GM23338 (cell line): ENCODE data around the gene DOLPP1. TPM values are rescaled to one million over a fixed set of nuclear protein-coding genes. Genes with fewer than 3 reads are reported as not detected.

ENCODE experiments used
- ATAC-seq: fragments of 200-7000 bp; cut with Tn5 transposase; 3 replicates; pipeline ENCODE4 v1.9.1; 2020
- DNase-seq: peaks from one replicate; pipeline ENCODE4 v3.0.0-alpha.2; 2015; ENCODE audit warnings: low spot score
- H2AFZ ChIP-seq: fragments of 200-600 bp; sonication (generic); 2 replicates; pipeline ENCODE4 v1.8.0; 2016; ENCODE audit warnings: antibody characterized with exemption, mild to moderate bottlenecking, moderate library complexity
- H3F3A ChIP-seq: fragments of 200-600 bp; sonication (generic); replicated peaks from 2 replicates; pipeline ENCODE4 v1.8.0; 2017; ENCODE audit warnings: antibody characterized with exemption, mixed run types, low read depth
- H3K27ac ChIP-seq: fragments of 200-600 bp; sonication (generic); 2 replicates; pipeline ENCODE4 v1.6.1; 2016; ENCODE audit warnings: low read depth
- H3K27me3 ChIP-seq: fragments of 200-600 bp; sonication (generic); 2 replicates; pipeline ENCODE4 v1.8.0; 2016; ENCODE audit warnings: mild to moderate bottlenecking, mixed run types, moderate library complexity; ENCODE audit not compliant: insufficient read depth
- H3K36me3 ChIP-seq: fragments of 200-600 bp; sonication (generic); 2 replicates; pipeline ENCODE4 v1.8.0; 2016; ENCODE audit warnings: mild to moderate bottlenecking; ENCODE audit not compliant: insufficient read depth
- H3K4me1 ChIP-seq: fragments of 200-600 bp; sonication (generic); 2 replicates; pipeline ENCODE4 v1.8.0; 2016; ENCODE audit warnings: mild to moderate bottlenecking, moderate library complexity; ENCODE audit not compliant: insufficient read depth
- H3K4me2 ChIP-seq: fragments of 200-600 bp; sonication (generic); 2 replicates; pipeline ENCODE4 v1.7.1; 2017; ENCODE audit warnings: mixed run types
- H3K4me3 ChIP-seq: fragments of 200-600 bp; sonication (generic); 2 replicates; pipeline ENCODE4 v1.6.1; 2016; ENCODE audit warnings: mixed run types
- H3K79me2 ChIP-seq: fragments of 200-600 bp; sonication (generic); replicated peaks from 2 replicates; pipeline ENCODE4 v1.8.0; 2017; ENCODE audit warnings: mild to moderate bottlenecking; ENCODE audit not compliant: insufficient read depth
- H3K9me2 ChIP-seq: fragments of 200-600 bp; sonication (generic); 2 replicates; pipeline ENCODE4 v1.8.0; 2017; ENCODE audit not compliant: insufficient read depth
- H4K20me1 ChIP-seq: fragments of 200-600 bp; sonication (generic); replicated peaks from 2 replicates; pipeline ENCODE4 v1.8.0; 2017; ENCODE audit warnings: mild to moderate bottlenecking; ENCODE audit not compliant: insufficient read depth
- H3K27ac Mint-ChIP-seq: 2 replicates; pipeline ENCODE4 v1.8.0; 2020; ENCODE audit warnings: inconsistent platforms, mild to moderate bottlenecking, moderate library complexity, mixed read lengths
- H3K27me3 Mint-ChIP-seq: 3 replicates; pipeline ENCODE4 v1.8.0; 2022; ENCODE audit warnings: low read depth, mild to moderate bottlenecking, moderate library complexity, mixed read lengths, inconsistent platforms; ENCODE audit not compliant: insufficient read depth, poor library complexity
- H3K36me3 Mint-ChIP-seq: 3 replicates; pipeline ENCODE4 v1.8.0; 2021; ENCODE audit warnings: low read depth, mild to moderate bottlenecking, inconsistent platforms, moderate library complexity, mixed read lengths
- H3K4me1 Mint-ChIP-seq: 3 replicates; pipeline ENCODE4 v1.8.0; 2020; ENCODE audit warnings: mild to moderate bottlenecking, inconsistent platforms, mixed read lengths
- H3K4me3 Mint-ChIP-seq: 3 replicates; pipeline ENCODE4 v1.8.0; 2021; ENCODE audit warnings: moderate library complexity, mild to moderate bottlenecking, inconsistent platforms, mixed read lengths
- H3K9me3 Mint-ChIP-seq: 3 replicates; pipeline ENCODE4 v1.8.0; 2020; ENCODE audit warnings: moderate library complexity, mild to moderate bottlenecking, inconsistent platforms, mixed read lengths
- CREB1 ChIP-seq: fragments of 250-450 bp; sonication (Bioruptor Pico); IDR thresholded peaks from 2 replicates; pipeline ENCODE4 v1.5.0; 2020; ENCODE audit warnings: low read depth, mild to moderate bottlenecking, moderate library complexity
- NANOG ChIP-seq: IDR thresholded peaks from 2 replicates; pipeline ENCODE4 v1.6.1; 2016; ENCODE audit warnings: antibody characterized with exemption, borderline replicate concordance
- POLR2AphosphoS5 ChIP-seq: IDR thresholded peaks from 2 replicates; pipeline ENCODE4 v1.6.1; 2016; ENCODE audit warnings: antibody characterized with exemption, low read depth
- ZNF331 ChIP-seq: fragments of 250-450 bp; sonication (Bioruptor Pico); IDR thresholded peaks from 2 replicates; pipeline ENCODE4 v1.5.0; 2020; ENCODE audit warnings: low read depth, mild to moderate bottlenecking, moderate library complexity
- ZNF462 ChIP-seq: fragments of 250-450 bp; sonication (Bioruptor Pico); IDR thresholded peaks from 2 replicates; pipeline ENCODE4 v1.5.0; 2020; ENCODE audit warnings: mild to moderate bottlenecking, moderate library complexity
- polyA plus RNA-seq: library from polyadenylated mRNA; unstranded; fragments of >200 nt; fragmentation: Nextera tagmentation; extraction: Ambion mirVana; gene quantifications from 2 replicates; pipeline ENCODE4 v1.2.1, GENCODE V29; 2016
- total RNA-seq: library from RNA; depleted of rRNA; stranded (reverse); fragments of >200 nt; shearing (Covaris generic); gene quantifications from 2 replicates; pipeline ENCODE4 v1.2.3, GENCODE V29; 2014; rRNA removed
- TF ChIP-seq, protein P1 (sequence below), 2 experiments: fragments of 200-600 bp in 1 of 2; sonication (generic) in 1 of 2; conservative IDR thresholded peaks; 2 replicates each; pipeline versions ENCODE4 v1.5.1 to v1.6.1; 2016 to 2017; ENCODE audit warnings: antibody characterized with exemption in 2 of 2, low read depth in 2 of 2, mild to moderate bottlenecking in 2 of 2, moderate library complexity in 1 of 2

Gene DOLPP1
- total and polyA plus RNA-seq, 2 experiments from 2014 or later = 23.3 to 31.9 TPM

DNA sequence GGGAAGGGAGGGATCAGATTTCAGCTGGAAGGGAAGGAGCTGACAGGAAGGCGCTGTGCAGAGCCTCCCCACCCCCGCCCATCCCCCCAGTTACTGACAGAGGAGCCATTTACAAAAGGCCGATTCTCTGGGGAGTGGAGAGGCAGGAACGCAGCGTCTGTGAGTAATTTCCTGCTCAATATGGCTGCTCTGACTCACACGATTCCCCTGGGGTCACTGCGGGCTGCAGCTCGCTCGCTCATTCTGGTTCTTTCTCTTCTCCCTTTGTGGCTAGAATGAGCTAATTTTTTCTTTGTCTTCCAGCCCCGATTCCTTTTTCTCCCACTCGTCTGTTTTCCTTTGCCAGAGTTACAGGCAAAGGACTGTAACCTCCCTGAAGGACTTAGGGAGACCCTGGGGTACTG is 59.1 kb downstream of the DOLPP1 start:
- Mint-ChIP-seq H3K36me3 (peaks cover 45% of the 10 kb centered on the region), H3K4me1 (peaks cover 59% of the 10 kb centered on the region), H3K4me3 (peak overlapping the region; percentile 73), H3K9me3 (no peaks in the 10 kb centered on the region), H3K27me3 (peaks cover 39% of the 10 kb centered on the region), H3K27ac (peak overlapping the region; percentile 98)
- Histone ChIP-seq H2AFZ (no peak overlapping the region), H3K36me3 (peaks cover 10% of the 10 kb centered on the region), H3F3A (peaks cover 6% of the 10 kb centered on the region), H4K20me1 (no peaks in the 10 kb centered on the region), H3K4me3 (peak overlapping the region; percentile 57), H3K27ac (peak overlapping the region; percentile 100), H3K4me1 (peaks cover 41% of the 10 kb centered on the region), H3K9me2 (no peaks in the 10 kb centered on the region), H3K4me2 (peak overlapping the region; percentile 86), H3K79me2 (peaks cover 8% of the 10 kb centered on the region), H3K27me3 (no peaks in the 10 kb centered on the region)
- TF ChIP-seq, protein P1, sequence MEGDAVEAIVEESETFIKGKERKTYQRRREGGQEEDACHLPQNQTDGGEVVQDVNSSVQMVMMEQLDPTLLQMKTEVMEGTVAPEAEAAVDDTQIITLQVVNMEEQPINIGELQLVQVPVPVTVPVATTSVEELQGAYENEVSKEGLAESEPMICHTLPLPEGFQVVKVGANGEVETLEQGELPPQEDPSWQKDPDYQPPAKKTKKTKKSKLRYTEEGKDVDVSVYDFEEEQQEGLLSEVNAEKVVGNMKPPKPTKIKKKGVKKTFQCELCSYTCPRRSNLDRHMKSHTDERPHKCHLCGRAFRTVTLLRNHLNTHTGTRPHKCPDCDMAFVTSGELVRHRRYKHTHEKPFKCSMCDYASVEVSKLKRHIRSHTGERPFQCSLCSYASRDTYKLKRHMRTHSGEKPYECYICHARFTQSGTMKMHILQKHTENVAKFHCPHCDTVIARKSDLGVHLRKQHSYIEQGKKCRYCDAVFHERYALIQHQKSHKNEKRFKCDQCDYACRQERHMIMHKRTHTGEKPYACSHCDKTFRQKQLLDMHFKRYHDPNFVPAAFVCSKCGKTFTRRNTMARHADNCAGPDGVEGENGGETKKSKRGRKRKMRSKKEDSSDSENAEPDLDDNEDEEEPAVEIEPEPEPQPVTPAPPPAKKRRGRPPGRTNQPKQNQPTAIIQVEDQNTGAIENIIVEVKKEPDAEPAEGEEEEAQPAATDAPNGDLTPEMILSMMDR (conservative IDR thresholded peaks at IDR 0.05; ENCODE audit: low read depth in 2 of 2) = no peak
- TF ChIP-seq NANOG = peak; percentile 41; the same call in 1 of the 2 replicates
- no peak for TF ChIP-seq ZNF462 (CRISPR knock-in tag)
- TF ChIP-seq ZNF331 (CRISPR knock-in tag) = peak; percentile 89
- TF ChIP-seq CREB1 (CRISPR knock-in tag) = peak; percentile 65; the same call in 1 of the 2 replicates
- peak; percentile 72 for TF ChIP-seq POLR2AphosphoS5
- ATAC-seq (peak; percentile 67), DNase-seq (peak; percentile 98)

Other genes starting within 250 kb of the DOLPP1 start
- 29.8 and 34.0 TPM in 2 replicates for gene KYAT1, start 199.2 kb upstream of the DOLPP1 start, total RNA-seq
- 23.0 and 26.1 TPM in 2 replicates for gene KYAT1, start 199.2 kb upstream of the DOLPP1 start, polyA plus RNA-seq
- gene LRRC8A, start 199.0 kb upstream of the DOLPP1 start, total RNA-seq = 75.7 and 80.5 TPM in 2 replicates
- gene LRRC8A, start 199.0 kb upstream of the DOLPP1 start, polyA plus RNA-seq = 35.3 and 37.3 TPM in 2 replicates
- 4.1 and 10.4 TPM in 2 replicates for gene PHYHD1, start 160.1 kb upstream of the DOLPP1 start, total RNA-seq
- 16.8 and 23.4 TPM in 2 replicates for gene PHYHD1, start 160.1 kb upstream of the DOLPP1 start, polyA plus RNA-seq
- gene DOLK, start 133.5 kb upstream of the DOLPP1 start, total RNA-seq = 20.2 and 21.3 TPM in 2 replicates
- 9.8 and 10.3 TPM in 2 replicates for gene DOLK, start 133.5 kb upstream of the DOLPP1 start, polyA plus RNA-seq
- 107 and 117 TPM in 2 replicates for gene NUP188, start 133.4 kb upstream of the DOLPP1 start, total RNA-seq
- gene NUP188, start 133.4 kb upstream of the DOLPP1 start, polyA plus RNA-seq = 25.5 and 28.4 TPM in 2 replicates
- gene SH3GLB2, start 52.8 kb upstream of the DOLPP1 start, total RNA-seq = 64.3 and 68.0 TPM in 2 replicates
- 21.9 and 22.8 TPM in 2 replicates for gene SH3GLB2, start 52.8 kb upstream of the DOLPP1 start, polyA plus RNA-seq
- 37.1 and 47.8 TPM in 2 replicates for gene MIGA2, start 44.5 kb upstream of the DOLPP1 start, total RNA-seq
- gene MIGA2, start 44.5 kb upstream of the DOLPP1 start, polyA plus RNA-seq = 15.3 and 19.3 TPM in 2 replicates
- 9.9 TPM in 2 replicates for gene CRAT, start 29.7 kb downstream of the DOLPP1 start, total RNA-seq
- gene CRAT, start 29.7 kb downstream of the DOLPP1 start, polyA plus RNA-seq = 3.7 and 4.6 TPM in 2 replicates
- 110 and 122 TPM in 2 replicates for gene PTPA, start 30.3 kb downstream of the DOLPP1 start, total RNA-seq
- gene PTPA, start 30.3 kb downstream of the DOLPP1 start, polyA plus RNA-seq = 53.9 and 57.3 TPM in 2 replicates
- gene IER5L, start 97.2 kb downstream of the DOLPP1 start, total RNA-seq = 0.90 and 1.2 TPM in 2 replicates
- gene IER5L, start 97.2 kb downstream of the DOLPP1 start, polyA plus RNA-seq = 0.19 and 0.24 TPM in 2 replicates